ENCODE data around the gene CPNE5.

GRCh38 chr6:36862848-36863382 lies 23.7 kb upstream of the CPNE5 start:
- TF ChIP-seq CTCF (IDR thresholded peaks at IDR 0.05), result no peak
- TF ChIP-seq EZH2 (IDR thresholded peaks at IDR 0.05), result no peak
- TF ChIP-seq EZH2phosphoT487 (IDR thresholded peaks at IDR 0.05), result no peak
